GM23248 (cell line): ENCODE data around the gene HOXD9. TPM values are rescaled to one million over a fixed set of nuclear protein-coding genes. Genes with fewer than 3 reads are reported as not detected.

Experiments
- DNase-seq: peaks from one replicate; pipeline ENCODE4 v3.0.0-alpha.2; 2015
- H2AFZ ChIP-seq: fragments of 200-600 bp; sonication (generic); 2 replicates; pipeline ENCODE4 v1.6.1; 2016; ENCODE audit warnings: antibody characterized with exemption
- H3F3A ChIP-seq: fragments of 200-600 bp; sonication (generic); 2 replicates; pipeline ENCODE4 v1.6.1; 2016; ENCODE audit warnings: mild to moderate bottlenecking, antibody characterized with exemption, mixed run types; ENCODE audit not compliant: insufficient read depth
- H3K27ac ChIP-seq: fragments of 200-600 bp; sonication (generic); 2 replicates; pipeline ENCODE4 v1.5.1; 2016; ENCODE audit warnings: mild to moderate bottlenecking
- H3K27me3 ChIP-seq: fragments of 200-600 bp; sonication (generic); replicated peaks from 2 replicates; pipeline ENCODE4 v1.6.1; 2016; ENCODE audit warnings: mild to moderate bottlenecking; ENCODE audit not compliant: insufficient read depth
- H3K36me3 ChIP-seq: fragments of 200-600 bp; sonication (generic); 2 replicates; pipeline ENCODE4 v1.6.1; 2016; ENCODE audit warnings: low read depth, mild to moderate bottlenecking
- H3K4me1 ChIP-seq: fragments of 200-600 bp; sonication (generic); 2 replicates; pipeline ENCODE4 v1.6.1; 2016; ENCODE audit warnings: mild to moderate bottlenecking; ENCODE audit not compliant: insufficient read depth
- H3K4me2 ChIP-seq: fragments of 200-600 bp; sonication (generic); one replicate; pipeline ENCODE4 v1.6.1; 2016; ENCODE audit warnings: mild to moderate bottlenecking; ENCODE audit not compliant: unreplicated experiment
- H3K4me3 ChIP-seq: fragments of 200-600 bp; sonication (generic); 2 replicates; pipeline ENCODE4 v1.5.1; 2016; ENCODE audit warnings: mild to moderate bottlenecking
- H3K79me2 ChIP-seq: fragments of 200-600 bp; sonication (generic); 2 replicates; pipeline ENCODE4 v1.6.1; 2016; ENCODE audit warnings: mild to moderate bottlenecking; ENCODE audit not compliant: insufficient read depth
- H3K9ac ChIP-seq: fragments of 200-600 bp; sonication (generic); 2 replicates; pipeline ENCODE4 v1.6.1; 2016; ENCODE audit warnings: mild to moderate bottlenecking
- H3K9me2 ChIP-seq: fragments of 200-600 bp; sonication (generic); 2 replicates; pipeline ENCODE4 v1.6.1; 2016; ENCODE audit warnings: mixed run types, mild to moderate bottlenecking, moderate library complexity; ENCODE audit not compliant: insufficient read depth
- H3K9me3 ChIP-seq: fragments of 200-600 bp; sonication (generic); one replicate; pipeline ENCODE4 v1.6.1; 2017; ENCODE audit warnings: low read depth
- H4K20me1 ChIP-seq: fragments of 200-600 bp; sonication (generic); 2 replicates; pipeline ENCODE4 v1.6.0; 2016; ENCODE audit not compliant: insufficient read depth
- EZH2 ChIP-seq: fragments of 200-600 bp; sonication (generic); IDR thresholded peaks from 2 replicates; pipeline ENCODE4 v1.6.1; 2018; ENCODE audit warnings: antibody characterized with exemption, mild to moderate bottlenecking; ENCODE audit not compliant: insufficient read depth, poor library complexity, severe bottlenecking
- EZH2phosphoT487 ChIP-seq: fragments of 200-600 bp; sonication (generic); IDR thresholded peaks from 2 replicates; pipeline ENCODE4 v1.6.1; 2018; ENCODE audit warnings: antibody characterized with exemption, moderate library complexity, mild to moderate bottlenecking, low read depth; ENCODE audit not compliant: insufficient read depth
- WGBS, 2 experiments: methylation state at CpG; one replicate each; pipeline ENCODE4 v1.1.6; 2015 to 2017; ENCODE audit warnings: low lambda C conversion rate in 2 of 2, low coverage in 1 of 2; ENCODE audit errors: missing lambda C conversion rate in 2 of 2; 5-methylcytosine and 5-hydroxymethylcytosine counted together
- in situ Hi-C: fragments of 300-500 bp; cut with MboI; formaldehyde crosslinking; loops from 2 replicates; pipeline ENCODE4 v1.15.0; 2020
- polyA plus RNA-seq: library from polyadenylated mRNA; unstranded; fragments of >200 nt; fragmentation: Nextera tagmentation; extraction: Ambion mirVana; gene quantifications from 2 replicates; pipeline ENCODE4 v1.2.1, GENCODE V29; 2016
- total RNA-seq: library from RNA; depleted of rRNA; stranded (reverse); fragments of >200 nt; shearing (Covaris generic); gene quantifications from 2 replicates; pipeline ENCODE4 v1.2.3, GENCODE V29; 2014

Gene HOXD9
- total and polyA plus RNA-seq, 2 experiments from 2014 or later = 4.2 to 7.2 TPM

DNA sequence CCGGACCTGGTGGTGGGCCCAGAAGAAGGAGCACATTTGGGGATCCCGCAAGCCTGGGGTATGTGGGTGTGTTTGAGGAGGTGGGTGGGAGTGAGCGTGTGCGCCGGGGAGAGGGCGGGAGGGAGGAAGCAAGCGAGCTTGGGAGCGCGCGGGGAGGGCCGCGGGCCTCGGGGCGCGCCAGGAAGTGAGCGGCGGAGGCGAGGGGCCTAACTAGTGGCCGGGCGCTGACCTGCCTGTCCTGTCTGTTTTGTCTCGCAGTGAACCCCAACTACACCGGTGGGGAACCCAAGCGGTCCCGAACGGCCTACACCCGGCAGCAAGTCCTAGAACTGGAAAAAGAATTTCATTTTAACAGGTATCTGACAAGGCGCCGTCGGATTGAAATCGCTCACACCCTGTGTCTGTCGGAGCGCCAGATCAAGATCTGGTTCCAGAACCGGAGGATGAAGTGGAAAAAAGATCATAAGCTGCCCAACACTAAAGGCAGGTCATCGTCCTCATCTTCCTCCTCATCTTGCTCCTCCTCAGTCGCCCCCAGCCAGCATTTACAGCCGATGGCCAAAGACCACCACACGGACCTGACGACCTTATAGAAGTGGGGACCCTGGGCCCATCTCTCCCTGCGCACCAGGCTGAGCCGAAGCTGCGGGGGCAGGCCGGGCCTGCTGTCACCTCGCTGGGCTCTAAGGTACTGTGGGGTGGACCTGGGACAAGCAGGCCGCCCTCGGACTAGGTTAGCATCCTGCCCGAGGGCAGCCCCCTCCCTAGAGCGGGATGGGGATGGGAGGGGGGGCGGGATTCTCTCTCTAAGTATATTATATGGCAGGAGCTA lies 30.0 kb downstream of the HOXD9 start:
- WGBS, 2 experiments = 87 to 92% methylated on average over 25 to 48 of the region's 48 CpGs
- no peaks in the 10 kb centered on the region for H3K27me3 ChIP-seq
- no peak overlapping the region for H2AFZ ChIP-seq
- no peak overlapping the region for H3K9ac ChIP-seq
- no peaks in the 10 kb centered on the region for H4K20me1 ChIP-seq
- peaks cover 22% of the 10 kb centered on the region; the same call in 1 of the 2 replicates for H3F3A ChIP-seq
- peaks cover 9% of the 10 kb centered on the region; the same call in 1 of the 2 replicates for H3K36me3 ChIP-seq
- no peaks in the 10 kb centered on the region for H3K9me2 ChIP-seq
- H3K9me3 ChIP-seq = no peaks in the 10 kb centered on the region
- TF ChIP-seq EZH2 = no peak
- no peak for TF ChIP-seq EZH2phosphoT487
- in situ Hi-C loops = no loop called here
- H3K27ac ChIP-seq = no peak overlapping the region
- H3K4me2 ChIP-seq = no peak overlapping the region
- H3K4me3 ChIP-seq = no peak overlapping the region
- DNase-seq = no peak
- no peaks in the 10 kb centered on the region; the same call in 1 of the 2 replicates for H3K4me1 ChIP-seq
- H3K79me2 ChIP-seq = peaks cover 41% of the 10 kb centered on the region

DNA sequence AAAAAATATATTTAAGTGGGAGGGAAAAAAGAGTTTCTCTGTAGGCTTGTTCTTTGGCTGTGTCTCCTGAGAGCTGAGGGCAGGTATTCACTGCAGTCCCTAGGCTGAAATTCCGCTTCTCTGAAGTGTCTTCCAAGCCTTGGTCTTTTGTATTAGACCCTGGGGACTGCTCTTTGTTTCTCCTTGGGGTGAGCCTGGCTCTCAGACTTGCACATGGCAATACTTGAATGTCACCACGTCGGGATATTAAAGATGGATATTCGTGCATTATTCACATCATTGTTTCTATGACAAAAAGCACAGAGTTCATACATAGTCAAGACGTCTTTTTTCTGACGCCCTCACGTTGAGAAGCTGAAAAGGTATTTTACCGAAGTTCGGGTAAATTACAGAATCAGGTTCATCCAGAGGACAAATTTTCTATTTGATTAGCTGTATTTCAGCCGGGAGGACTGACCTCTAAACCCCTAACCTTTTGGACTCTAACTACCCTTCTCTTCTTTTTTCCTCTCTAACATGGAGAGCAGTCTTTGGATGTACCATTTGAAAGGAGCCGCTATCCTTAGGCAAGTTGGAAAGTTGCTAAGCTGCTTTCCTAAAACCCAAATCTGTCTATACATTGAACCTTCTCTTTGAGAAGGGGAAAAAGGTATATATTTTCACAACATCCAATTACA lies 32.2 kb downstream of the HOXD9 start:
- peaks cover 22% of the 10 kb centered on the region; the same call in 1 of the 2 replicates for H3F3A ChIP-seq
- no peaks in the 10 kb centered on the region for H3K9me3 ChIP-seq
- WGBS, 2 experiments = 96 to 97% methylated on average over 11 of the region's 11 CpGs
- DNase-seq = no peak
- peaks cover 9% of the 10 kb centered on the region; the same call in 1 of the 2 replicates for H3K36me3 ChIP-seq
- no peak overlapping the region for H3K9ac ChIP-seq
- no peak overlapping the region for H3K4me3 ChIP-seq
- no peaks in the 10 kb centered on the region; the same call in 1 of the 2 replicates for H3K4me1 ChIP-seq
- H3K9me2 ChIP-seq = no peaks in the 10 kb centered on the region
- no peaks in the 10 kb centered on the region for H3K27me3 ChIP-seq
- TF ChIP-seq EZH2phosphoT487 = no peak
- no peak for TF ChIP-seq EZH2
- no peaks in the 10 kb centered on the region for H4K20me1 ChIP-seq
- peaks cover 21% of the 10 kb centered on the region for H3K79me2 ChIP-seq
- in situ Hi-C loops = no loop called here
- H3K27ac ChIP-seq = no peak overlapping the region
- no peak overlapping the region for H2AFZ ChIP-seq
- no peak overlapping the region for H3K4me2 ChIP-seq

DNA sequence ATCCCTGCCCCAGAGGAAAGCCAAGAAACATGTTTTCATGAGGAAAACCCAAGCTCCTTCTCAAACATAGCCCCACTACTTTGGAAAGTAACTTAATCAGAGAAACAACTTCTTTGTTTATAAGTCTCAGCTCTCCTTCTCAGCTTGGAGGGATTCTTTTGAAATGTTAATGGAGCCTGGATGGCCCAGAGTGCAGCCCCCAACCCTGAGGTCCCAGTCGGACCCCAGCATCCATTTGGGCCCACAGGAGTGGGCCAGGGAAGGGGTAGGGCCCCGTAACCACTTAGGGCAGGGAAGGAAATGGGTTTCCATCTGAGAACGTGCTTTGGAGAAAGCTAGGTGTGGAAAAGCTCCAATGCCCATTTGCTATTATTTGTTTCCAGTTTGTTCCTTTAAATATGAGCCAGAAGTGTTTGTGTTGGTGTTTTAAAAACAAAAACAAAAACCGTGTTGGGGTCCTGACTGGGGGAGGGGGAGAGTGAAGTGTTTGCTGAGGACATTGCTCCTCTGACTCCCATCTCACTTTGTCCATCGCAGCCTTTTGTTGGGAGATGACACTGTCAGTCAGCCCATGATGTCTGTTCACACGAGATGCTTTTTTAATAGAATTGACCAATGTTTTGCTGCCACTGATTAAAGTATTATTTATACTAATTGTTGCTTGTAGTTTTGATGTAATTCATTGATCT lies 33.0 kb downstream of the HOXD9 start:
- WGBS, 2 experiments = 78 to 84% methylated on average over 6 of the region's 6 CpGs
- in situ Hi-C loops = no loop called here
- H4K20me1 ChIP-seq = no peaks in the 10 kb centered on the region
- no peak overlapping the region for H3K27ac ChIP-seq
- H3K27me3 ChIP-seq = no peaks in the 10 kb centered on the region
- H3F3A ChIP-seq = peaks cover 22% of the 10 kb centered on the region; the same call in 1 of the 2 replicates
- no peak overlapping the region for H3K9ac ChIP-seq
- TF ChIP-seq EZH2 = no peak
- TF ChIP-seq EZH2phosphoT487 = no peak
- no peaks in the 10 kb centered on the region for H3K9me3 ChIP-seq
- no peak overlapping the region for H3K4me2 ChIP-seq
- H3K36me3 ChIP-seq = peaks cover 9% of the 10 kb centered on the region; the same call in 1 of the 2 replicates
- no peak overlapping the region for H3K4me3 ChIP-seq
- H3K79me2 ChIP-seq = peaks cover 13% of the 10 kb centered on the region
- no peak overlapping the region for H2AFZ ChIP-seq
- no peak for DNase-seq
- H3K4me1 ChIP-seq = no peaks in the 10 kb centered on the region; the same call in 1 of the 2 replicates
- H3K9me2 ChIP-seq = no peaks in the 10 kb centered on the region

GRCh38 chr2:176156301-176156806 lies 33.8 kb downstream of the HOXD9 start:
- peak overlapping the region; percentile 91; the same call in 1 of the 2 replicates for H2AFZ ChIP-seq
- WGBS, 2 experiments = 99 to 100% methylated on average over 8 of the region's 8 CpGs

More at GRCh38 chr2:176156301-176156806, 33.8 kb downstream of the HOXD9 start:
- Histone ChIP-seq H3K9ac (no peak overlapping the region), H3F3A (peaks cover 22% of the 10 kb centered on the region; the same call in 1 of the 2 replicates), H3K36me3 (peaks cover 9% of the 10 kb centered on the region; the same call in 1 of the 2 replicates), H3K4me1 (no peaks in the 10 kb centered on the region; the same call in 1 of the 2 replicates), H3K9me2 (no peaks in the 10 kb centered on the region), H3K4me2 (peak overlapping the region; percentile 98), H3K4me3 (peak overlapping the region; percentile 84), H4K20me1 (no peaks in the 10 kb centered on the region), H3K27ac (no peak overlapping the region), H3K27me3 (no peaks in the 10 kb centered on the region), H3K79me2 (peaks cover 6% of the 10 kb centered on the region; the same call in 1 of the 2 replicates), H3K9me3 (no peaks in the 10 kb centered on the region)
- TF ChIP-seq EZH2 = no peak
- TF ChIP-seq EZH2phosphoT487 = no peak
- in situ Hi-C loops = no loop called here
- DNase-seq = no peak
